Ascending aorta (tissue), 2 donors: ENCODE data around the gene TRIM14. TPM values are rescaled to one million over a fixed set of nuclear protein-coding genes. Genes with fewer than 3 reads are reported as not detected.

Experiments
- DNase-seq, 2 donors: peaks; one replicate each; pipeline ENCODE4 v3.0.0-alpha.2; 2019; ENCODE audit warnings: low spot score in 2 of 2
- H3K27ac ChIP-seq, 2 donors: fragments of 200-600 bp; sonication (generic); one replicate each; pipeline ENCODE4 v1.5.1; 2016 to 2017; ENCODE audit warnings: mild to moderate bottlenecking in 1 of 2
- H3K27me3 ChIP-seq: fragments of 200-600 bp; sonication (generic); one replicate; pipeline ENCODE4 v1.5.1; 2017
- H3K36me3 ChIP-seq, 2 donors: fragments of 200-600 bp; sonication (generic); one replicate each; pipeline ENCODE4 v1.5.1; 2016
- H3K4me1 ChIP-seq, 2 donors: fragments of 200-600 bp; sonication (generic); one replicate each; pipeline ENCODE4 v1.5.1; 2016 to 2017; ENCODE audit warnings: mild to moderate bottlenecking in 1 of 2
- H3K4me3 ChIP-seq, 2 donors: fragments of 200-600 bp; sonication (generic); one replicate each; pipeline ENCODE4 v1.5.1; 2016 to 2017; ENCODE audit warnings: mild to moderate bottlenecking in 1 of 2
- H3K9me3 ChIP-seq, 2 donors: fragments of 200-600 bp; sonication (generic); one replicate each; pipeline ENCODE4 v1.5.1; 2016
- intact Hi-C: fragments of 100-400 bp; cut with DNase I; formaldehyde crosslinking; loops from one replicate; pipeline ENCODE4 v1.15.1; 2023
- total RNA-seq: library from RNA; depleted of rRNA; stranded (reverse); fragments of >200 nt; gene quantifications from one replicate; pipeline ENCODE4 v1.1.0, GENCODE V29; 2016
- TF ChIP-seq, protein P1 (sequence below), 3 experiments: fragments of 200-600 bp in 2 of 3; fragments of 450-650 bp in 1 of 3; sonication (generic) in 2 of 3; IDR thresholded peaks; one replicate each; pipeline ENCODE4 v1.5.1; 2016 to 2019; ENCODE audit warnings: antibody characterized with exemption in 3 of 3, mild to moderate bottlenecking in 1 of 3, moderate library complexity in 1 of 3

Gene TRIM14
- total RNA-seq, 1 donor from 2014 or later, result 16.1 TPM

DNA sequence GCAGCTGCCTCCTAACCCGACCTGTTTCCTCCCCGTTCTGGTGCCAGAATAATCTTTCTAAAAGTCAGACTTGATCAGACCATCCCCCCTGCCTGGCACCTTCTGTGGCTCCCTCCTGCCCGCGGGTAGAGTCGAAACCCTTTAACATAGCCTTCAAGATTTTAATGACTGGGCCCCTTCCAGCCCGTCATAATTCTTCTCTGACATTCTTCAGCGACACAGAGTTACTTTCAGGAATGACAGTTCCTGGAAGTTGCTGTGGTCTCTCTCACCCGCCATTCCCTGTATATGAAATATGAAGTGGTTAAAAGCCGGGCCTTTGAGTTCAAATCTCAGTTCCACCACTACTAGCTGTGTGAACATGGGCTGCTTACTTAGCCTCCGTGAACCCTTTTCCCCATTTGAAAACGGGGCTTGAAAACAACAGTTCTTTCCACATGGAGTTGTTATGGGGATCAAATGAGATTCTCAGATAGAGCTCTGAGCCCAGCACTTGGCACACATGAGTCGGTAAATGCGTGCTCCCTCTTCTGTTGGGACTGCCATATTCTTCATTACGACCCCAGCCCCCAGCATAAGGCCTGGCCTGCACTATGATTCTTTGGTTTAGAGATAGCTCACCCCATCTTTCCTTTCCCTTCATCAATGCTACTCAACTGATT lies 61.8 kb downstream of the TRIM14 start:
- TF ChIP-seq, protein P1, sequence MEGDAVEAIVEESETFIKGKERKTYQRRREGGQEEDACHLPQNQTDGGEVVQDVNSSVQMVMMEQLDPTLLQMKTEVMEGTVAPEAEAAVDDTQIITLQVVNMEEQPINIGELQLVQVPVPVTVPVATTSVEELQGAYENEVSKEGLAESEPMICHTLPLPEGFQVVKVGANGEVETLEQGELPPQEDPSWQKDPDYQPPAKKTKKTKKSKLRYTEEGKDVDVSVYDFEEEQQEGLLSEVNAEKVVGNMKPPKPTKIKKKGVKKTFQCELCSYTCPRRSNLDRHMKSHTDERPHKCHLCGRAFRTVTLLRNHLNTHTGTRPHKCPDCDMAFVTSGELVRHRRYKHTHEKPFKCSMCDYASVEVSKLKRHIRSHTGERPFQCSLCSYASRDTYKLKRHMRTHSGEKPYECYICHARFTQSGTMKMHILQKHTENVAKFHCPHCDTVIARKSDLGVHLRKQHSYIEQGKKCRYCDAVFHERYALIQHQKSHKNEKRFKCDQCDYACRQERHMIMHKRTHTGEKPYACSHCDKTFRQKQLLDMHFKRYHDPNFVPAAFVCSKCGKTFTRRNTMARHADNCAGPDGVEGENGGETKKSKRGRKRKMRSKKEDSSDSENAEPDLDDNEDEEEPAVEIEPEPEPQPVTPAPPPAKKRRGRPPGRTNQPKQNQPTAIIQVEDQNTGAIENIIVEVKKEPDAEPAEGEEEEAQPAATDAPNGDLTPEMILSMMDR (IDR thresholded peaks at IDR 0.05), result no peak
- intact Hi-C loops, result loop anchor here (2.0 to 10.0 kb wide), 7 partner anchors 134 to 1765 kb away; partner anchors contain the start of genes ANKS6, CORO2A, NCBP1 and NR4A3
- no peak for DNase-seq
- Histone ChIP-seq H3K9me3 (no peaks in the 10 kb centered on the region), H3K4me3 (peak overlapping the region; percentile 86 to 96), H3K36me3 (peaks cover 15 to 16% of the 10 kb centered on the region in 2 donors), H3K27me3 (no peaks in the 10 kb centered on the region), H3K4me1 (peaks cover 0 to 10% of the 10 kb centered on the region in 2 donors), H3K27ac (peak overlapping the region; percentile 95 to 98)

GRCh38 chr9:98056269-98057137 lies 62.5 kb downstream of the TRIM14 start, which contains the start of gene NANS:
Gene NANS, plus strand, starts transcription at chr9:98056732. Its CDS starts 77 bp downstream, at chr9:98056809.
- Histone ChIP-seq H3K27ac (peak within 1 kb of the TSS; percentile 95 to 98), H3K9me3 (no peaks in the 10 kb centered on the region), H3K4me3 (peak within 1 kb of the TSS; percentile 86 to 96), H3K27me3 (no peaks in the 10 kb centered on the region), H3K36me3 (peaks cover 8 to 9% of the 10 kb centered on the region in 2 donors), H3K4me1 (peaks cover 0 to 10% of the 10 kb centered on the region in 2 donors)
- TF ChIP-seq, protein P1 (IDR thresholded peaks at IDR 0.05), result no peak
- intact Hi-C loops, result loop anchor here (1.0 to 10.0 kb wide), 9 partner anchors 19 to 1766 kb away; partner anchors contain the start of genes ANKS6, ANP32B, CORO2A and NCBP1
- DNase-seq, result peak; percentile 80 to 96

GRCh38 chr9:98054376-98054951 lies 64.6 kb downstream of the TRIM14 start:
- Histone ChIP-seq H3K27ac (no peak overlapping the region), H3K36me3 (no peaks in the 10 kb centered on the region), H3K4me1 (peaks cover 0 to 10% of the 10 kb centered on the region in 2 donors), H3K27me3 (no peaks in the 10 kb centered on the region), H3K4me3 (no peak overlapping the region), H3K9me3 (no peaks in the 10 kb centered on the region)
- TF ChIP-seq, protein P1 (IDR thresholded peaks at IDR 0.05), result no peak
- intact Hi-C loops, result loop anchor here (10.0 kb wide), 1 partner anchor 740 kb away; the partner anchor contains the start of gene ANKS6
- peak in 1 of 2 donors; percentile 59 for DNase-seq

- TF ChIP-seq, protein P1 (IDR thresholded peaks at IDR 0.05), result no peak
- DNase-seq, result no peak
- H3K4me3 ChIP-seq, result no peak overlapping the region
- intact Hi-C loops, result loop anchor here (10.0 kb wide), 1 partner anchor 744 kb away; the partner anchor contains the start of gene ANKS6
- no peak overlapping the region for H3K27ac ChIP-seq
- H3K9me3 ChIP-seq, result no peaks in the 10 kb centered on the region
- no peaks in the 10 kb centered on the region for H3K4me1 ChIP-seq
- no peaks in the 10 kb centered on the region for H3K27me3 ChIP-seq
- no peaks in the 10 kb centered on the region for H3K36me3 ChIP-seq
These were observed 68.7 kb downstream of the TRIM14 start for GRCh38 chr9:98050351-98050750.
